ENCODE results near the gene ZNF710.

- TF ChIP-seq, protein P1, sequence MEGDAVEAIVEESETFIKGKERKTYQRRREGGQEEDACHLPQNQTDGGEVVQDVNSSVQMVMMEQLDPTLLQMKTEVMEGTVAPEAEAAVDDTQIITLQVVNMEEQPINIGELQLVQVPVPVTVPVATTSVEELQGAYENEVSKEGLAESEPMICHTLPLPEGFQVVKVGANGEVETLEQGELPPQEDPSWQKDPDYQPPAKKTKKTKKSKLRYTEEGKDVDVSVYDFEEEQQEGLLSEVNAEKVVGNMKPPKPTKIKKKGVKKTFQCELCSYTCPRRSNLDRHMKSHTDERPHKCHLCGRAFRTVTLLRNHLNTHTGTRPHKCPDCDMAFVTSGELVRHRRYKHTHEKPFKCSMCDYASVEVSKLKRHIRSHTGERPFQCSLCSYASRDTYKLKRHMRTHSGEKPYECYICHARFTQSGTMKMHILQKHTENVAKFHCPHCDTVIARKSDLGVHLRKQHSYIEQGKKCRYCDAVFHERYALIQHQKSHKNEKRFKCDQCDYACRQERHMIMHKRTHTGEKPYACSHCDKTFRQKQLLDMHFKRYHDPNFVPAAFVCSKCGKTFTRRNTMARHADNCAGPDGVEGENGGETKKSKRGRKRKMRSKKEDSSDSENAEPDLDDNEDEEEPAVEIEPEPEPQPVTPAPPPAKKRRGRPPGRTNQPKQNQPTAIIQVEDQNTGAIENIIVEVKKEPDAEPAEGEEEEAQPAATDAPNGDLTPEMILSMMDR (IDR thresholded peaks at IDR 0.05) = no peak
- TF ChIP-seq POLR2A (IDR thresholded peaks at IDR 0.05) (no peak), POLR2AphosphoS5 (IDR thresholded peaks at IDR 0.05) (no peak), EP300 (IDR thresholded peaks at IDR 0.05) (no peak)
These were observed 66.2 kb downstream of the ZNF710 start for GRCh38 chr15:90067181-90067952.
